Left cardiac atrium (tissue), 2 donors: Measurements from ENCODE around the gene SESN1. TPM values are rescaled to one million over a fixed set of nuclear protein-coding genes. Genes with fewer than 3 reads are reported as not detected.

ENCODE experiments used
- total RNA-seq, 2 donors: library from RNA; stranded (reverse); fragmentation: NEBNext Ultra II Directional; extraction: Animal tissue kit (Norgen Biotek cat#: 25700); gene quantifications; one replicate each; pipeline ENCODE4 v1.2.1, GENCODE V29; 2021
- donor health status: DM: no; HTN: yes; CAD: no; lungs with severe emphysema.
- donor health status: DM: yes; HTN: yes; CAD: no.

Gene SESN1
- total RNA-seq, 2 donors from 2014 or later = 22.4 to 54.0 TPM

Other genes with a start within 250 kb of the SESN1 start
- gene ARMC2, start 246.4 kb downstream of the SESN1 start, total RNA-seq = 1 to 10 TPM; 8.0 to 9.2 TPM
- gene CEP57L1, start 661 bp upstream of the SESN1 start, total RNA-seq = 10 to 100 TPM in 1 of 2 donors, 1 to 10 TPM in 1; 7.6 to 10.2 TPM